WI38 (cell line): ENCODE data around the gene SRPRB.

Experiments
- H3K4me3 ChIP-seq: 2 replicates; pipeline ENCODE4 v1.5.1; 2011; ENCODE audit warnings: low read depth, mild to moderate bottlenecking, control low read depth, low read length
- CTCF ChIP-seq: IDR thresholded peaks from 2 replicates; pipeline ENCODE4 v1.5.1; 2012; ENCODE audit warnings: low read depth, mild to moderate bottlenecking, control low read depth, low read length

Gene SRPRB

GRCh38 chr3:133760916-133761315 is 44.7 kb upstream of the SRPRB start:
- no peak for TF ChIP-seq CTCF
- H3K4me3 ChIP-seq, result no peak overlapping the region

- no peak for TF ChIP-seq CTCF
These were observed 43.8 kb upstream of the SRPRB start for GRCh38 chr3:133761605-133762484.

GRCh38 chr3:133762539-133762938 is 43.1 kb upstream of the SRPRB start:
- no peak for TF ChIP-seq CTCF
- no peak overlapping the region for H3K4me3 ChIP-seq

More at GRCh38 chr3:133761605-133762484, 43.8 kb upstream of the SRPRB start:
- no peak overlapping the region for H3K4me3 ChIP-seq

- no peak for TF ChIP-seq CTCF
- no peak overlapping the region for H3K4me3 ChIP-seq
These were observed 41.6 kb upstream of the SRPRB start for GRCh38 chr3:133763797-133764683.

GRCh38 chr3:133765256-133765655 is 40.4 kb upstream of the SRPRB start:
- H3K4me3 ChIP-seq, result no peak overlapping the region
- no peak for TF ChIP-seq CTCF

GRCh38 chr3:133767607-133768006 is 38.0 kb upstream of the SRPRB start:
- TF ChIP-seq CTCF, result no peak
- no peak overlapping the region for H3K4me3 ChIP-seq
